Panc1 (cell line): ENCODE measurements around the gene EDDM3A.

ENCODE experiments used
- CTCF ChIP-seq: fragments of 450-650 bp; IDR thresholded peaks from 2 replicates; pipeline ENCODE4 v1.5.1; 2017; ENCODE audit warnings: mild to moderate bottlenecking
- POLR2AphosphoS5 ChIP-seq: IDR thresholded peaks from 2 replicates; pipeline ENCODE4 v1.6.1; 2012; ENCODE audit warnings: mild to moderate bottlenecking, low read depth, low read length, moderate library complexity
- REST ChIP-seq, 2 experiments: IDR thresholded peaks; 2 replicates each; pipeline ENCODE4 v1.6.1; 2011 to 2012; ENCODE audit warnings: low read depth in 2 of 2, control low read depth in 1 of 2, low read length in 1 of 2, mild to moderate bottlenecking in 1 of 2, moderate library complexity in 1 of 2; ENCODE audit not compliant: insufficient read depth in 1 of 2
- SIN3A ChIP-seq: IDR thresholded peaks from 2 replicates; pipeline ENCODE4 v1.6.1; 2012; ENCODE audit warnings: low read depth, mild to moderate bottlenecking, low read length, moderate library complexity, borderline replicate concordance; ENCODE audit not compliant: insufficient read depth
- TCF7L2 ChIP-seq: IDR thresholded peaks from 2 replicates; pipeline ENCODE4 v1.6.1; 2011; ENCODE audit warnings: mild to moderate bottlenecking, low read depth, low read length, inconsistent platforms

GRCh38 chr14:20698018-20698329 is 47.7 kb upstream of the EDDM3A start:
- TF ChIP-seq CTCF (peak; percentile 51), POLR2AphosphoS5 (no peak), REST (IDR thresholded peaks at IDR 0.05; ENCODE audit: insufficient read depth in 1 of 2, low read depth in 2 of 2, low read length in 1 of 2) (no peak), SIN3A (no peak), TCF7L2 (no peak)
